Measurements from ENCODE around the gene HRH3. TPM values are rescaled to one million over a fixed set of nuclear protein-coding genes. Genes with fewer than 3 reads are reported as not detected.

The HRH3 gene
- total and polyA plus RNA-seq, 2 donors, result 0.05 TPM; not detected in 1

DNA sequence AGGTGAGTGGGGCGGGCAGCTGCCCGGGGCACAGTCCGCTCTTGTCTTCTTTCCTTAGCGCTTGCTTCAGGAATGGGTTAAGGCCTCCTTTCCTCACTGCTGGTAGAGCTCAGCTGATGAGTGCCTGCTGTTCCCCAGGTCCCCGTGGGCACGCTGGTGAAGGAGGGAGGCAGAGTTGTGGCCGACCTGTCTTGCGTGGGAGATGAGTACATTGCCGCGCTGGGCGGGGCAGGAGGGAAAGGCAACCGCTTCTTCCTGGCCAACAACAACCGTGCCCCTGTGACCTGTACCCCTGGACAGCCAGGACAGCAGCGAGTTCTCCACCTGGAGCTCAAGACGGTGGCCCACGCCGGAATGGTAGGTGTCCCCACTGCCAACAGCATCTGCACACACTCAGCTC is 21.6 kb downstream of the HRH3 start:
- Histone ChIP-seq H3K27ac (ENCODE audit: low read depth in 1 of 2, low read length in 1 of 2) (no peak overlapping the region), H3K4me1 (ENCODE audit: control insufficient read depth in 2 of 2, insufficient read depth in 2 of 2, low read length in 2 of 2) (peaks cover 15 to 23% of the 10 kb centered on the region in 2 donors), H3K27me3 (ENCODE audit: control insufficient read depth in 2 of 2, insufficient read depth in 1 of 2, low read length in 1 of 2) (no peaks in the 10 kb centered on the region), H3K9me3 (ENCODE audit: control insufficient read depth in 2 of 2, insufficient read depth in 1 of 2, low read length in 1 of 2) (no peaks in the 10 kb centered on the region), H3K4me3 (ENCODE audit: low read length in 2 of 2) (no peak overlapping the region), H3K36me3 (ENCODE audit: control insufficient read depth in 2 of 2, insufficient read depth in 2 of 2, low read length in 1 of 2) (peaks cover 45 to 61% of the 10 kb centered on the region in 2 donors)
- no peak for DNase-seq (ENCODE audit: low read depth in 6 of 9, low spot score in 9 of 9)
- 98% methylated on average over 17 of the region's 17 CpGs for WGBS

GRCh38 chr20:62197801-62198200 is 22.3 kb downstream of the HRH3 start:
- H3K27ac ChIP-seq (ENCODE audit: low read depth in 1 of 2, low read length in 1 of 2), result no peak overlapping the region
- H3K27me3 ChIP-seq (ENCODE audit: control insufficient read depth in 2 of 2, insufficient read depth in 1 of 2, low read length in 1 of 2), result no peaks in the 10 kb centered on the region
- DNase-seq (ENCODE audit: low read depth in 6 of 9, low spot score in 9 of 9), result no peak
- no peak overlapping the region for H3K4me3 ChIP-seq (ENCODE audit: low read length in 2 of 2)
- H3K9me3 ChIP-seq (ENCODE audit: control insufficient read depth in 2 of 2, insufficient read depth in 1 of 2, low read length in 1 of 2), result no peaks in the 10 kb centered on the region
- peaks cover 44 to 60% of the 10 kb centered on the region in 2 donors for H3K36me3 ChIP-seq (ENCODE audit: control insufficient read depth in 2 of 2, insufficient read depth in 2 of 2, low read length in 1 of 2)
- 98% methylated on average over 18 of the region's 18 CpGs for WGBS
- peaks cover 15 to 25% of the 10 kb centered on the region in 2 donors for H3K4me1 ChIP-seq (ENCODE audit: control insufficient read depth in 2 of 2, insufficient read depth in 2 of 2, low read length in 2 of 2)

DNA sequence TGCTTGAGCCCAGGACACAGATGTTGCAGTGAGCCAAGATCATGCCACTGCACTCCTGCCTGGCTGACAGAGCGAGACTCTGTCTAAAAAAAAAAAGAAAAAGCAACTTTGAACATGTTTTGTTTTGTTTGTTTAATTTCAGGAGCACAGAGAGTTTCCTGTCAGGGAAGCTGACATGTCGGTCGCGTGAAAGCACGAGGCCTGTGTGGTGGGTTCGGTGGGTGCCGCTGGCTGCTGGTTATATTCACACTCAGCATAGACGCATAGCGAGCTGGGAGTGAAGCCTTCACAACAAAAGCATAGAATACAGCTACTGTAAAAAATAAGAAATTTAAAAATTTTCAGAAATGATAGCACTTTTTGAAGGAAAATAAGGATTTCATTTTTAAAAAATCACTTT is 22.8 kb downstream of the HRH3 start:
- 89% methylated on average over 9 of the region's 9 CpGs for WGBS
- Histone ChIP-seq H3K9me3 (ENCODE audit: control insufficient read depth in 2 of 2, insufficient read depth in 1 of 2, low read length in 1 of 2) (no peaks in the 10 kb centered on the region), H3K36me3 (ENCODE audit: control insufficient read depth in 2 of 2, insufficient read depth in 2 of 2, low read length in 1 of 2) (peaks cover 44 to 59% of the 10 kb centered on the region in 2 donors), H3K27me3 (ENCODE audit: control insufficient read depth in 2 of 2, insufficient read depth in 1 of 2, low read length in 1 of 2) (no peaks in the 10 kb centered on the region), H3K27ac (ENCODE audit: low read depth in 1 of 2, low read length in 1 of 2) (no peak overlapping the region), H3K4me1 (ENCODE audit: control insufficient read depth in 2 of 2, insufficient read depth in 2 of 2, low read length in 2 of 2) (peaks cover 15 to 25% of the 10 kb centered on the region in 2 donors), H3K4me3 (ENCODE audit: low read length in 2 of 2) (no peak overlapping the region)
- peak in 2 of 9 donors; percentile 40 to 56 for DNase-seq (ENCODE audit: low read depth in 6 of 9, low spot score in 9 of 9)

GRCh38 chr20:62196286-62196685 is 23.8 kb downstream of the HRH3 start:
- Histone ChIP-seq H3K4me1 (ENCODE audit: control insufficient read depth in 2 of 2, insufficient read depth in 2 of 2, low read length in 2 of 2) (peaks cover 15 to 25% of the 10 kb centered on the region in 2 donors), H3K27me3 (ENCODE audit: control insufficient read depth in 2 of 2, insufficient read depth in 1 of 2, low read length in 1 of 2) (no peaks in the 10 kb centered on the region), H3K27ac (ENCODE audit: low read depth in 1 of 2, low read length in 1 of 2) (no peak overlapping the region), H3K4me3 (ENCODE audit: low read length in 2 of 2) (no peak overlapping the region), H3K36me3 (ENCODE audit: control insufficient read depth in 2 of 2, insufficient read depth in 2 of 2, low read length in 1 of 2) (peaks cover 36 to 51% of the 10 kb centered on the region in 2 donors), H3K9me3 (ENCODE audit: control insufficient read depth in 2 of 2, insufficient read depth in 1 of 2, low read length in 1 of 2) (no peaks in the 10 kb centered on the region)
- no peak for DNase-seq (ENCODE audit: low read depth in 6 of 9, low spot score in 9 of 9)
- WGBS, result 98% methylated on average over 10 of the region's 10 CpGs

DNA sequence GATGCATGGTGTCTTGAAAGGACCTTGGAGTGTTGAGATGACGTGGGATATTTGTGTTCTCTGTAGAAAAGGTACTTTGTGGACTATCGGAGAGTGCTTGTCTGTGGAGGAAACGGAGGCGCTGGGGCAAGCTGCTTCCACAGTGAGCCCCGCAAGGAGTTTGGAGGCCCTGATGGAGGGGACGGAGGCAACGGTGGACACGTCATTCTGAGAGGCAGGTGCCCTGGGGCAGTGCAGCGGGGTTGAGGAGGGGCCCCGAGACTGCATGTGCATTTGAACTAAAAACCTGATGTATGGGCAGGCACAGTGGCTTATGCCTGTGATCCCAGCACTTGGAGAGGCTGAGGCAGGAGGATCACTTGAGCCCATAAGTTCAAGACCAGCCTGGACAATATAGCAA is 24.3 kb downstream of the HRH3 start:
- Histone ChIP-seq H3K36me3 (ENCODE audit: control insufficient read depth in 2 of 2, insufficient read depth in 2 of 2, low read length in 1 of 2) (peaks cover 32 to 45% of the 10 kb centered on the region in 2 donors), H3K4me3 (ENCODE audit: low read length in 2 of 2) (no peak overlapping the region), H3K9me3 (ENCODE audit: control insufficient read depth in 2 of 2, insufficient read depth in 1 of 2, low read length in 1 of 2) (no peaks in the 10 kb centered on the region), H3K4me1 (ENCODE audit: control insufficient read depth in 2 of 2, insufficient read depth in 2 of 2, low read length in 2 of 2) (peaks cover 15 to 25% of the 10 kb centered on the region in 2 donors), H3K27me3 (ENCODE audit: control insufficient read depth in 2 of 2, insufficient read depth in 1 of 2, low read length in 1 of 2) (no peaks in the 10 kb centered on the region), H3K27ac (ENCODE audit: low read depth in 1 of 2, low read length in 1 of 2) (peak overlapping the region in 1 of 2 donors; percentile 56)
- WGBS, result 98% methylated on average over 10 of the region's 10 CpGs
- DNase-seq (ENCODE audit: low read depth in 6 of 9, low spot score in 9 of 9), result no peak

GRCh38 chr20:62195075-62195405 is 25.0 kb downstream of the HRH3 start:
- WGBS, result 23% methylated on average over 8 of the region's 8 CpGs
- H3K9me3 ChIP-seq (ENCODE audit: control insufficient read depth in 2 of 2, insufficient read depth in 1 of 2, low read length in 1 of 2), result no peaks in the 10 kb centered on the region
- no peaks in the 10 kb centered on the region for H3K27me3 ChIP-seq (ENCODE audit: control insufficient read depth in 2 of 2, insufficient read depth in 1 of 2, low read length in 1 of 2)
- peaks cover 25 to 40% of the 10 kb centered on the region in 2 donors for H3K36me3 ChIP-seq (ENCODE audit: control insufficient read depth in 2 of 2, insufficient read depth in 2 of 2, low read length in 1 of 2)
- H3K27ac ChIP-seq (ENCODE audit: low read depth in 1 of 2, low read length in 1 of 2), result peak overlapping the region; percentile 18 to 56
- H3K4me3 ChIP-seq (ENCODE audit: low read length in 2 of 2), result no peak overlapping the region
- peak in 4 of 9 donors; percentile 54 to 81 (median 58) for DNase-seq (ENCODE audit: low read depth in 6 of 9, low spot score in 9 of 9)
- H3K4me1 ChIP-seq (ENCODE audit: control insufficient read depth in 2 of 2, insufficient read depth in 2 of 2, low read length in 2 of 2), result peaks cover 15 to 25% of the 10 kb centered on the region in 2 donors

DNA sequence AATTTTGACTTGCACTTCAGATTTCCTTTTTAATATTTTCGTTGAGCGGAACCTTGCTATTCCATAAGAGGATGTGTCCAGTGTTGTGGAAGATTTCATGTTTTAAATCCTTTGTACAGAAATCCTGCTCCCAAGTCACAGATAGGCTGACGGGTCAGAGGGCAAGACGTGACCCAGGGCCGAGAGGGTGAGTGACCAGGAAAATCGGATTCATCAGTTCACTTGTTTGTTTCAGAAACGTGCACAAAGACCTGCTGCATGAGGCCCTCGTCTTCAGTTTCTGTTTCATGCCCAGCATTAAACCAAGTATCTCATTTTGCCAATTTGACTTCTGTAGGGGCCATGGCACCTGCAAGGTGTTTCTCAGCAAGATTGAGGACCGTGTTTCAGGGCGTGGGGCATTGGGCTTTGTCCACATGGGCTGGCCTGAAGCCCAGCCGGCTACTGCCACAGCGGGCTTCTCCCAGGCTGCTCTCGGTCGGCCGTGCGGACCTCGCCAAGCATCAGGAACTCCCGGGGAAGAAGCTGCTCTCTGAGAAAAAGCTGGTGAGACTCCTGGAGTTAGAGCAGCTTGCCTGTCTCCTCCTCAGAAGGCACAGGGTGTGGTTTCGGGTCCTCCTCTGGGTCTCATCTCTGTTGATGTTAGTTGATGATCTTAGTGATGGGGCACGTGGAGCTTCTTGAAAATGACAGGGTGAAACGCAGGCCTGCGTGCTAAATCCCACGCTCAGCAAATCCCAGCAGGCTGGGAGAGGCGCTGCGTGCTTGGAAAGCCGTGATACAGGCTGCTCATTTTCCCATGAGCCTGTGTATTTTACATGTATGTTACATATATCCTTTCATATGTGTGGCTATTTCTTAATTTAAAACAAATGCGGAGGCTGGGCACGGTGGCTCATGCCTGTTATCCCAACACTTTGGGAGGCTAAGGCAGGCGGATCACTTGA is 26.7 kb downstream of the HRH3 start:
- H3K9me3 ChIP-seq (ENCODE audit: control insufficient read depth in 2 of 2, insufficient read depth in 1 of 2, low read length in 1 of 2), result no peaks in the 10 kb centered on the region
- no peak overlapping the region for H3K27ac ChIP-seq (ENCODE audit: low read depth in 1 of 2, low read length in 1 of 2)
- peaks cover 18 to 34% of the 10 kb centered on the region in 2 donors for H3K36me3 ChIP-seq (ENCODE audit: control insufficient read depth in 2 of 2, insufficient read depth in 2 of 2, low read length in 1 of 2)
- H3K4me1 ChIP-seq (ENCODE audit: control insufficient read depth in 2 of 2, insufficient read depth in 2 of 2, low read length in 2 of 2), result peaks cover 15 to 25% of the 10 kb centered on the region in 2 donors
- DNase-seq (ENCODE audit: low read depth in 6 of 9, low spot score in 9 of 9), result no peak
- no peaks in the 10 kb centered on the region for H3K27me3 ChIP-seq (ENCODE audit: control insufficient read depth in 2 of 2, insufficient read depth in 1 of 2, low read length in 1 of 2)
- H3K4me3 ChIP-seq (ENCODE audit: low read length in 2 of 2), result no peak overlapping the region
- 98% methylated on average over 29 of the region's 29 CpGs for WGBS

GRCh38 chr20:62192635-62193034 is 27.4 kb downstream of the HRH3 start:
- 97% methylated on average over 10 of the region's 10 CpGs for WGBS
- Histone ChIP-seq H3K36me3 (ENCODE audit: control insufficient read depth in 2 of 2, insufficient read depth in 2 of 2, low read length in 1 of 2) (peaks cover 14 to 27% of the 10 kb centered on the region in 2 donors), H3K4me1 (ENCODE audit: control insufficient read depth in 2 of 2, insufficient read depth in 2 of 2, low read length in 2 of 2) (peaks cover 15 to 25% of the 10 kb centered on the region in 2 donors), H3K4me3 (ENCODE audit: low read length in 2 of 2) (no peak overlapping the region), H3K27me3 (ENCODE audit: control insufficient read depth in 2 of 2, insufficient read depth in 1 of 2, low read length in 1 of 2) (no peaks in the 10 kb centered on the region), H3K9me3 (ENCODE audit: control insufficient read depth in 2 of 2, insufficient read depth in 1 of 2, low read length in 1 of 2) (no peaks in the 10 kb centered on the region), H3K27ac (ENCODE audit: low read depth in 1 of 2, low read length in 1 of 2) (no peak overlapping the region)
- no peak for DNase-seq (ENCODE audit: low read depth in 6 of 9, low spot score in 9 of 9)

- Histone ChIP-seq H3K4me3 (ENCODE audit: low read length in 2 of 2) (no peak overlapping the region), H3K36me3 (ENCODE audit: control insufficient read depth in 2 of 2, insufficient read depth in 2 of 2, low read length in 1 of 2) (peaks cover 11 to 21% of the 10 kb centered on the region in 2 donors), H3K27me3 (ENCODE audit: control insufficient read depth in 2 of 2, insufficient read depth in 1 of 2, low read length in 1 of 2) (no peaks in the 10 kb centered on the region), H3K27ac (ENCODE audit: low read depth in 1 of 2, low read length in 1 of 2) (no peak overlapping the region), H3K4me1 (ENCODE audit: control insufficient read depth in 2 of 2, insufficient read depth in 2 of 2, low read length in 2 of 2) (peaks cover 15 to 25% of the 10 kb centered on the region in 2 donors), H3K9me3 (ENCODE audit: control insufficient read depth in 2 of 2, insufficient read depth in 1 of 2, low read length in 1 of 2) (no peaks in the 10 kb centered on the region)
- no peak for DNase-seq (ENCODE audit: low read depth in 6 of 9, low spot score in 9 of 9)
- 95% methylated on average over 14 of the region's 14 CpGs for WGBS
Measured at GRCh38 chr20:62191781-62192559, 28.1 kb downstream of the HRH3 start.
